Cerebellar nuclear complex (tissue), 1 donor: ENCODE data around the gene MSRB3.
"Not testable (repeated sequence)": the region's sequence is repeated elsewhere in the genome, so short reads cannot be mapped to it uniquely, and the experiment has no call there.

Source experiments
- DNase-seq, 2 experiments: peaks; one replicate each; lab custom pipeline; 2025; lab: John Stamatoyannopoulos, UW

The MSRB3 gene

GRCh38 chr12:65278576-65279368 is at the start of gene MSRB3:
MSRB3 (plus strand) TSS chr12:65278683; CDS start chr12:65308580, 29,897 bp downstream.
- peak in 1 of 2 experiments; percentile 42 for DNase-seq

DNA sequence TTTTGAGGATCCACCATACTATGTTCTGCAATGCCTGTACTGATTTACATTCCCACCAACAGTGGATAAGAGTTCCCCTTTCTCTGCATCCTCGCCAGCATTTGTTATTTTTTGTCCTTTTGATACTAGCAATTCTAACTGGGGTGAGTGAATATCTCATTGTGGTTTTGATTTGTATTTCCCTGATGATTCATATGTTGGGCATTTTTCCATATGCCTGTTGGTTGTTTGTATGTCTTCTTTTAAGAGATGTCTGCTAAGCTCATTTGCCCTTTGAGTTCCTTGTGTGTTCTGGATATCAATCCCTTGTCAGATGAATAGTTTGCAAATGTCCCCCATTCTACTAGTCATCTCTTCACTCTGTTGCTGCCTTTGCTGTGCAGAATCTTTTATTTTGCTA is 49.0 kb upstream of the MSRB3 start:
- DNase-seq: no peak

DNA sequence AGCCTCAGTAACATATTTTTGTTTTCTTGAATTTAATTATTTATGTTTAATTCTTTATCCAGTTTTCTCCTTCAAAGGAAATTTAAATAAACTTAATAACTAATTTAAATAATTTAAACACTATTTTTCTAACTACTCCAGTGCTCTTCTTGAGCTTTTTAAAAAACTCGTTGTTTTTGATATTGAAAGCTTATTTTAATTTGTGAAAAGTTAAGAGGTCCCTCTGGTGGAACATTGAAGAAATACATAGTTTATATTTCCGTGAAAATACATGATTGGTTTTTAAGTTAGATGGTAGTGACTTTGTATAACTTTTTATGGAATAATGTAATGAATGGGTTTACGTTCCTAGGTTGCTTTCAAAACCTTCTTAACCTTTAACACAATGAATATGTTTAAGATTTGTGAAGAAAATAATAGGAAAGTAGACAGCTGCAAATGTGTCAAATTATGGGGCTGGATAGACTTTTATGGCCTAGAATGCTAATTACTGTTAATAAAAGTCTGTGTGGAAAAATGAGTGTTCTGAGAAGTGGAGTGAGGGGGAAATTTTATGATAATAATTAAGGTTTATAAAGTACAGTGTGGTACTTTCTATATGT is 45.9 kb upstream of the MSRB3 start:
- no peak for DNase-seq

DNA sequence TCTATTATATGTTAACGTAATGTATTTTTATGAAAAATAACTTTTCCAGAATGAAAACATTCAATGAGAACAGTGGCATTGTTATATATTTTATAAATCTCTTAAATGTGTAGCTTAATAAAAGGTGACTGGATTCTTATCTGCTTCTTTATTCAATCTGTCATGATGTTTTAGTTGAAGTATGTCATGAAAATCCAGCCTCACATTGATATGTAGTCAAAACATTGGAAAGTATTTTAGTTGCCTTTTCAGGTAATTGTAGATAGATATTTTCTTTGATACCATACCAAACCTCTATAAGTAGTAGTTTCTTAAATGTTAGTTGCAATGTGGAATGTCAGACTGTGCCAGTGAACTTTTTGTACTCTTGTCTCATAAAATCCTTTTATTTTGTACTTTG is 41.3 kb upstream of the MSRB3 start:
- DNase-seq: no peak

- DNase-seq: no peak
These were observed 39.9 kb upstream of the MSRB3 start for GRCh38 chr12:65238609-65239008.

DNA sequence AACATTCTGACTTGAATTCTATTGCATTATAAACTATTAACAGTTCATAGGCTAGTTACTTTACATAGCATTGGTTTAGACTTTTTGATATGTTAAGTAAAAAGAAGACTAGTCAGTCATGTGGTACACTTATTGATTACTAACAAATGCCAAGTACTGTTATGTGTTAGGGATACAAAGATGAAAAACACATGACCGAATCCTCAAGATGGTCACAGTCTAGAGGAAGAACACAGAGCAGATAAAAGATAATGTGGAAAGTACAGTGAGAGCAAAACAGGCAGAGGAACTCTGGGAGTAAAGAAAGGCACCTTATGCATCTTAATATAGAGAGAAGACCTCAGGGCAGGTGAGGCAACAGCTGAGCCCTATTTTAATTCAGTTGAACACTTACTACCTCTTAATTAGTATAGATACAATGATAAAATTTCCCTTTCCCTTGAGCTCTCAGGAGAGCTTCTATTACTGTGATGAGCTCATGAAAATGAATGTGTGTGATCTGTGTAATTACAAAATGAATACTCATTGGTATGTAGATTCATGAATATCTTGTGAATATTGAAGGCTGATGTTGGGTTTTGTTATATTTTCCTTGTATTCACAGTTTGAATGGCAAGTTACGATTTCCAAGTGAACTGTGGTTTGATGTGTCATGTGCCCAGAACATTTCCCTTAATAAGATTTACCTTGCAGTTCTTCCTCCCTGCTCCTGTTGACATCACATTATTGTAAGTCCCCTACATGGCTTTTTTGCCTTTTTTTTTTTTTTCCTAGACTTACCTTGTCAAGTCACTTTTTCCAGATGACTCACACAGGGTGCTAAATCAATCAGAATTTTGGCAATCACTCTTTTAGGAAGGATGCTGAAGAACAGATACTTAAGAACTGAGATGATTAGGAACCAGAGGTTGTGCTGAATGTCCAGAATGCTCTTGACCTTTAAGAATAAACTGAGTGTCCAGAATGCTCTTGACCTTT is 29.5 kb upstream of the MSRB3 start:
- DNase-seq: no peak

GRCh38 chr12:65252515-65252914 is 26.0 kb upstream of the MSRB3 start:
- no peak for DNase-seq

DNA sequence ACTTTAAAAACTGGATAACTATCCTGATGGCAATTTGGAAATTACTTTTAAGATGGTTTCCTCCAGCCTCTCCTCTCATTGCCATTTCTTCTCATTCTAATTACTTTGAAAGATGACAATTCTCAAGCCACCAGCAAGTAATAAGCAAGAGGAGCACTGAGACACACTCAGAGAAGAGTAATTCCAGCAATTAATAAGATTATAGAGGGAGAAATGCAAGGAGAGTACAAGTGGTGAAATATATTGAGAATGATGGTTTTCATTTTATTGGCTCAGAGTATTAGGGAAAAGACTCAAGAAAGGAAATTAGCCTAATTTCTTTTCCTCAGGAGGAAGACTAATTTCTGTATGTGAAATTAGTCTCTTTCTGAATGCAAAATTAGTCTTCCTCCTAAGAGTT is 20.5 kb upstream of the MSRB3 start:
- DNase-seq: no peak

GRCh38 chr12:65259501-65259900 is 19.0 kb upstream of the MSRB3 start:
- DNase-seq: no peak

- DNase-seq: no peak
These were observed 14.7 kb upstream of the MSRB3 start for GRCh38 chr12:65263777-65264176.

DNA sequence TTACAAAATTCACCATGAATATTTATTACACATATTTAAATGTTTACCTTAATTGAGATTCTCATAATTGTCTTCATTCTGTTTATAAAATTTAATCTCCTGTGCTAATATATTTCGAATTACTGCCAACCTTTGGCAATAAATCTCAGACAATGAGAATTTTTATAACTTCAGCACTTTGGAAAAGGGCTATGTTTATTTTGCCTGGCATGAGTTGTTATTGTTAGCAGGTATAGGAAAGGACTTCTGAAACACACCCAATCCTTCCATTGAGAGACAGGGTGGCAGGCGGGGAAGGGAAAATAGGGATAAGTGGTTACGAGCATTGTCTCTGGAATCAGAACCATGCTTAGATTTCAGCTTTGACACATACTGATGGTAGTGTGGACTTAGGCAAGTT is 12.1 kb upstream of the MSRB3 start:
- no peak for DNase-seq

- DNase-seq: no peak
These were observed 8.9 kb upstream of the MSRB3 start for GRCh38 chr12:65269603-65270002.

DNA sequence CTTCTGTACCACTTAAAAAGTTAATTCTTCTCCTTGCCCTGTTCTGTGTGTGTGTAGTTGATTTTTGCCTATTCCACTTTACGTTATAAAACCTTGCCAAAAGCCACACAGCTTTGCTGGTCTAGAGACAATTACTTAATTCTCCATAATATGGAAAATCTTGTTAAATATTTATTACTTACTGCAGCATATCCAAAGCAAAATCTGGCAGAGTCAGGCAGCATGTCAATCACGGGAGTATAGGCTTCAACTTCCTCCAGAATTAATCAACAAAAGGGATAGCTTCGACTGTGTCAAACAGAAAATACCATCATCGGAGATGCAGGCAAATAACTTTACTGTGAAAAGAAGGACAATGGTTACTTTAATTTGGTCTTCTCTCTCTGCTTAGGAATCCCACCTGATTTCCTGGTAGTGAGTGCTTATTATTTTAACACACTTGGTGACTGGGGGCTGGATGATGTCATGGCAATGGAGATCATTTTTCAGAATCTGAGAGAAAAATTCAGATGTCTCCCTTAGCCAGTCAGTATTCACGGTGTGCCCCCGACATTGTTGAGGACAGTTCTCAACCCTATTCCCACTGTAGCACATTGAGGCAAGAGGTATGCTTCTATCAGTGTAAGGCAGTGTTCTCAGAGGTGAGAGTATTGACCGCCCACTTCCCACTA is 3.7 kb upstream of the MSRB3 start:
- no peak for DNase-seq

DNA sequence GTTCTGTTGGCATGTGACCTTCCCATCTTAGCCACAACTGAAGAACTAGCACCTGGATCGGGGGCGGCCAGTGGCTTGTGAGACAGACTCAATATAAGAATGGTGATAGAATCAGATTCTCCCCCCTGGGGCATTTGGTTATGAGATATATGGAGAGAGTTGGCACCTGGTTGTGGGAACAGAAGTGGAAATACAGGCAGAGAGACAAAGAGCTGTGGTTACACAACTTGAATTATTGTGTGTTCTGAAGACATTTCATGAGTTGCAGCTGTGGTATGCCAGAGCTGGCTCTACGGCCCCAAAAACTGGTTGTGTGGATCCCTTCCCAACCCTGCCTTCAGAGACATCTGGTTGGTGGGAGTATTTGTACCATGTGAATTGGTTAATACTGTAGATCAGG is 2.9 kb upstream of the MSRB3 start:
- no peak for DNase-seq

- no peak for DNase-seq
These were observed 1.5 kb upstream of the MSRB3 start for GRCh38 chr12:65276916-65277530.

- DNase-seq: no peak
These were observed 398 bp upstream of the MSRB3 start for GRCh38 chr12:65277994-65278575.

DNA sequence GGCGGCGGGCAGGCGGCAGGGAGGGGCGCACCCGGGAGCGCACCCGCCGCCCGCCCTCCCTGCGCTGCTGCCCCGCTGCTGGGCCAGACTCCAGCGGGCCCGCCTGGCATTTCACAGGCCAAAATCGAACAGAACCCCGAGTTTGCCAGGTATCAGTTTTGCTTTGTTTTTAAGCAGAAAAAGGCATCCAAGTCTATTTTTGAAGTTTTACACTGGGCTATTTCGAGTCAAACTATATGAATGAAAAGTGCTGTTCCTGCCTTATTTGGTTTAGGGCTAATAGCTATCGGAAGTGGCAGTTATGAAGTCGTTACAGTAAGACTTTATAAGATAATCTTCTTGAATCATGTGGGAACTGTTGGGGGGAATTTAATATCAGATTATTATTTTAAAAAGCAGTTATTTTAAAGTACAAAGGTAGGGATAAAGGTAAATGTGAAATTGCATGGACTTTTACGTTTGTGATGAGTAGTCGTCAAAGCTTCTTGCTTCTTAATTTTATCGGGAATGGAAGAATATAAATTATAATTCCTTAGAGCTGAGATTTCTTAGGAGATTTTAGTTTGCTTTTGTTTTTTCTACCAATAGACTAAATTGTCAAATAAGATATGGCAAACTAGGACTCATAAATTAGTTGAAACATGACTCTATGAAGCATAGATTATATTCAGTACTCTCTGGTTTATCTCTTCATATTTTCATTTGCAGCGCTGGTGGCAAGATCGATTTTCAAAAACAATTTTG is 1.1 kb downstream of the MSRB3 start:
- peak in 1 of 2 experiments; percentile 10 for DNase-seq

DNA sequence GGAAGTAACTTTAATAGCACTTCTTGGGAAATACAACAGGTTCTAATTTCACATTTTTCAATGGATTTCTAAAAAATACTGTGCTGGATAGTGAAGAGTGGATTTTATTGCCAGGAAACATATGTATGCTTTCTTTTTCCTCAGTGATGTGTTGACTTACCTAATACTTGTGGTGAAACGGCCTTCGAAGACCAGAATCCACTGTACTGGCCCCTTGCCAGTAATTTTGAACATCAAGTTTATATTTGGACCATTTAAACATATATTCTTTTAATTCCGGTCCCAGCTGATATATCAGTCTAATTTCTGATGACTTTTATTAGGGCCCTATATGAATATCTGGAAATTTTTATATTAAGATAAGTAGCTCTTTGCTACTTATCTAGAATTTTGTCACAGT is 1.8 kb downstream of the MSRB3 start:
- DNase-seq: no peak

DNA sequence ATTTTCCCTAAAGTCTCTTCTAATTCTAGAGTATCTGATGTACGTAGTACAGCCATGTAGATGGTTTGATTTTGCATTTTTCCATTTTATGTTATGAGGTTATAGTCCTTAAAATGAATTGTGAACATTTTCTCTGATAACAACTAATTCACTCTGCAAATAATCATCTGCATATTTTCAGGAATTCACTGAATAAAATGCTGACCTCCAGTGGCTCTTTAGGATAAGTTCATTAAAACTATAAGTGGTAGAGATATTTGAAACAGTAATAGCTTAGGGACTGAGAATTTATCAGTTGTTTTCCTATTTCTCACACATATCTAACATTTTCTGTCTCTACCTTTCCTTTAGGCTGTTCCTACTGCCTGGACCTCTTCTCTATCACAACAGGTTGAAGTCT is 4.4 kb downstream of the MSRB3 start:
- DNase-seq: no peak

- DNase-seq: not testable (repeated sequence)
These were observed 7.0 kb downstream of the MSRB3 start for GRCh38 chr12:65285532-65285931.
